ENCODE results near the gene NPPC.
"Not testable (repeated sequence)": the region's sequence is repeated elsewhere in the genome, so short reads cannot be mapped to it uniquely, and the experiment has no call there.

The NPPC gene

GRCh38 chr2:231926180-231926741 lies at the start of gene NPPC:
Gene NPPC, minus strand, starts transcription at chr2:231926396. Its CDS starts 147 bp downstream, at chr2:231926249.
- H3K27ac ChIP-seq: no peak within 1 kb of the TSS
- DNase-seq (ENCODE audit: low read depth, low spot score): peak; percentile 6

GRCh38 chr2:231975001-231975400 lies 48.8 kb upstream of the NPPC start:
- no peak for DNase-seq (ENCODE audit: low read depth, low spot score)

GRCh38 chr2:231970461-231970860 lies 44.3 kb upstream of the NPPC start:
- no peak for DNase-seq (ENCODE audit: low read depth, low spot score)
- H3K27ac ChIP-seq: no peak overlapping the region

More at GRCh38 chr2:231975001-231975400, 48.8 kb upstream of the NPPC start:
- H3K27ac ChIP-seq: no peak overlapping the region

GRCh38 chr2:231968820-231969219 lies 42.6 kb upstream of the NPPC start:
- DNase-seq (ENCODE audit: low read depth, low spot score): no peak
- H3K27ac ChIP-seq: no peak overlapping the region

GRCh38 chr2:231966886-231967285 lies 40.7 kb upstream of the NPPC start:
- no peak for DNase-seq (ENCODE audit: low read depth, low spot score)
- no peak overlapping the region for H3K27ac ChIP-seq

- DNase-seq (ENCODE audit: low read depth, low spot score): no peak
These were observed 38.9 kb upstream of the NPPC start for GRCh38 chr2:231965102-231965501.

GRCh38 chr2:231961349-231962166 lies 35.4 kb upstream of the NPPC start, which contains the start of gene DIS3L2:
Gene DIS3L2, plus strand, starts transcription at chr2:231961713. Its CDS starts 53,215 bp downstream, at chr2:232014928.
- DNase-seq (ENCODE audit: low read depth, low spot score): no peak
- peak within 1 kb of the TSS; percentile 71 for H3K27ac ChIP-seq

More at GRCh38 chr2:231965102-231965501, 38.9 kb upstream of the NPPC start:
- H3K27ac ChIP-seq: no peak overlapping the region

GRCh38 chr2:231960810-231961348 lies 34.7 kb upstream of the NPPC start:
- no peak for DNase-seq (ENCODE audit: low read depth, low spot score)
- peak overlapping the region; percentile 71 for H3K27ac ChIP-seq

- DNase-seq (ENCODE audit: low read depth, low spot score): no peak
- no peak overlapping the region for H3K27ac ChIP-seq
These were observed 31.9 kb upstream of the NPPC start for GRCh38 chr2:231957913-231958763.

GRCh38 chr2:231955758-231956472 lies 29.7 kb upstream of the NPPC start:
- no peak overlapping the region for H3K27ac ChIP-seq
- no peak for DNase-seq (ENCODE audit: low read depth, low spot score)

- no peak for DNase-seq (ENCODE audit: low read depth, low spot score)
- no peak overlapping the region for H3K27ac ChIP-seq
These were observed 25.3 kb upstream of the NPPC start for GRCh38 chr2:231951452-231952035.

GRCh38 chr2:231947694-231948093 lies 21.5 kb upstream of the NPPC start:
- no peak overlapping the region for H3K27ac ChIP-seq
- DNase-seq (ENCODE audit: low read depth, low spot score): no peak

- H3K27ac ChIP-seq; DNase-seq (ENCODE audit: low read depth, low spot score): not testable (repeated sequence)
These were observed 20.9 kb upstream of the NPPC start for GRCh38 chr2:231947112-231947511.

- no peak overlapping the region for H3K27ac ChIP-seq
- no peak for DNase-seq (ENCODE audit: low read depth, low spot score)
These were observed 20.1 kb upstream of the NPPC start for GRCh38 chr2:231946241-231946814.

- no peak overlapping the region for H3K27ac ChIP-seq
- no peak for DNase-seq (ENCODE audit: low read depth, low spot score)
These were observed 16.0 kb upstream of the NPPC start for GRCh38 chr2:231942180-231942579.

GRCh38 chr2:231941673-231942072 lies 15.5 kb upstream of the NPPC start:
- H3K27ac ChIP-seq: no peak overlapping the region
- DNase-seq (ENCODE audit: low read depth, low spot score): no peak

GRCh38 chr2:231940795-231941194 lies 14.6 kb upstream of the NPPC start:
- H3K27ac ChIP-seq: no peak overlapping the region
- no peak for DNase-seq (ENCODE audit: low read depth, low spot score)

GRCh38 chr2:231939022-231939421 lies 12.8 kb upstream of the NPPC start:
- no peak for DNase-seq (ENCODE audit: low read depth, low spot score)
- no peak overlapping the region for H3K27ac ChIP-seq

GRCh38 chr2:231937057-231937456 lies 10.9 kb upstream of the NPPC start:
- no peak overlapping the region for H3K27ac ChIP-seq
- DNase-seq (ENCODE audit: low read depth, low spot score): no peak
